ENCODE data around the gene BPTF.

GRCh38 chr17:67970783-67971182 is 145.5 kb downstream of the BPTF start:
- TF ChIP-seq GATA2 (IDR thresholded peaks at IDR 0.05; ENCODE audit: low read depth, low read length) (no peak), GATA3 (IDR thresholded peaks at IDR 0.05; ENCODE audit: low read depth, low read length) (no peak)
